Activated T-cell treated with anti-CD3 and anti-CD28 coated beads, Interleukin-2, amount 50 U/mL, for 24 hours (primary cell): ENCODE data around the gene LRTM2.
A peak's percentile ranks its signal among the peaks of the same experiment; 100 is the strongest.

ENCODE experiments used
- DNase-seq: peaks from one replicate; pipeline ENCODE4 v3.0.0-alpha.2; 2020
- H3K27ac Mint-ChIP-seq: 2 replicates; pipeline ENCODE4 v1.8.0; 2020; ENCODE audit warnings: mild to moderate bottlenecking, mixed read lengths
- H3K27me3 Mint-ChIP-seq: 2 replicates; pipeline ENCODE4 v1.8.0; 2020; ENCODE audit warnings: mixed read lengths
- H3K36me3 Mint-ChIP-seq: 2 replicates; pipeline ENCODE4 v1.8.0; 2020; ENCODE audit warnings: low read depth, mixed read lengths
- H3K4me1 Mint-ChIP-seq: 2 replicates; pipeline ENCODE4 v1.8.0; 2020; ENCODE audit warnings: low read depth, mixed read lengths
- H3K4me3 Mint-ChIP-seq: 2 replicates; pipeline ENCODE4 v1.8.0; 2020; ENCODE audit warnings: mild to moderate bottlenecking, moderate library complexity, mixed read lengths
- H3K9me3 Mint-ChIP-seq: 2 replicates; pipeline ENCODE4 v1.8.0; 2020; ENCODE audit warnings: mixed read lengths

Gene LRTM2

DNA sequence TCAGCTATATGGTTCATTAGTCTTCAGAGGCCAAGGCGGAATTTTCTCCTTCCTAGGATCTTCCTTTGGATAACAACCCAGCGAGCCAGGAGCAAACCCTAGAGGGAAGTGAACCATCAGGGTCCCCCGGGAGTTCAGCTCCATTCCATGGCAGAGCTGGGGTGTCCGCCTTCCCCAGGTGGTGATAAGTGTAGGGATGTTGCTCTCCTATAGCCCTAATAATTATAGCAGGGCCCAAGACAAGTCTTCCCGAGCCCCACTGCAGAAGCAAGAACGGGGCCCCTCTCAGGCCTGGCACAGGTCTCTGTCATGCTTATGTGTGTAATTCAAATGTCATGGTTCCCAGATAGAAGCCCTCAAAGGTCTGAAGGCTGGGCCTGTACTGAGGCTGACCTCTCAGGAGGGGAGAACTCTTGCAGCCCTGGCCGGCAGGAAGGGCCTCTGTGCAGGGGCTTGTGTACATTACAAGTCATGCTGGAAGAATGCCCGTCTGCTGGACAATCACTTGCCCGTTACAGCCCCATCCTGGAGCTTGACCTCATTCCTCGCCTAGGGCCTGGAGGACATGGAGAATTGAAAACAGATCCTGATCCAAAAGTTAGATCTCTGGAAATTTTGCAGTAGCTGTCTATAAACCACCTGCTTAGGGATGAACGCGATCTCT, 17.3 kb downstream of the LRTM2 start:
- peaks cover 14% of the 10 kb centered on the region for H3K27me3 Mint-ChIP-seq
- no peak overlapping the region for H3K4me3 Mint-ChIP-seq
- no peaks in the 10 kb centered on the region for H3K9me3 Mint-ChIP-seq
- DNase-seq: no peak
- no peaks in the 10 kb centered on the region for H3K4me1 Mint-ChIP-seq
- no peak overlapping the region for H3K27ac Mint-ChIP-seq
- no peaks in the 10 kb centered on the region for H3K36me3 Mint-ChIP-seq

DNA sequence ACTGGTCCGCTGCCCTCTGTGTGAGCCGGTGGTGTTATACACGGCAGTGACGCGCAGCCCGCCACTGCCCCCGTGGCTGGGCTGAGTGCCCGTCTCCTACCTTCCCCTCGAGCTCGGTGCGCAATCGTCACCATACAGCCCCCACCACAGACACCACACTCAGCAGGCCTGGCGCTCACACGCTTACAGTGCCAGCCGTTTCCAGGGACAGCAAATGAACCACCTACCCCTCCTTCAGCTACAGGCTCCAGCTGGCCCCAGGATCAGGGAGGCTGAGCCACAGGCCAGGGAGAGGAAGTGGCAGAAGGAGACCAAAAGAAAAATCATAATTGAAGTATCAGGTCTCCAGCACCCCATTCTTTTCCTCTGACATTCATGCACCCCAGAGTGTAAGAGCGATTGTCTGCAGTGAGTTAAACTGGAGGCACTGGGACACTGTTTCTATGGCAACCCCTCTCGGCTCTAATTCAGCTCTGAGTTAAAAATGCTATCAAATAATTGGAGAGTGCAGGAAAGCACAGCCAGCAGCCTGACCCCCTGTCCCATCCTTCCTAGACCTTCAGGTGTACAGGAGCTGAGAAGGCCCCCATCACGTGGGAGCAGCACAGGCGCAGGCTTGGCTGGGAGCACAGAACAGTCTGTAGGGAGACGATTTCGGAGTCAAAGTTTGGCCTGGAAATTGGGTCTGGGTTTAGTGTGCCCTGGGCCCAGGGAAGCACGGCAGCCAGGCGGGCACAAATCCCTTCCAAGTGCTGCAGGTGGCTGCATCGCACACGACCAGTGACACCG, 18.0 kb downstream of the LRTM2 start:
- Mint-ChIP-seq H3K4me3 (no peak overlapping the region), H3K27me3 (peaks cover 7% of the 10 kb centered on the region), H3K27ac (no peak overlapping the region), H3K36me3 (no peaks in the 10 kb centered on the region), H3K4me1 (no peaks in the 10 kb centered on the region), H3K9me3 (no peaks in the 10 kb centered on the region)
- DNase-seq: no peak

DNA sequence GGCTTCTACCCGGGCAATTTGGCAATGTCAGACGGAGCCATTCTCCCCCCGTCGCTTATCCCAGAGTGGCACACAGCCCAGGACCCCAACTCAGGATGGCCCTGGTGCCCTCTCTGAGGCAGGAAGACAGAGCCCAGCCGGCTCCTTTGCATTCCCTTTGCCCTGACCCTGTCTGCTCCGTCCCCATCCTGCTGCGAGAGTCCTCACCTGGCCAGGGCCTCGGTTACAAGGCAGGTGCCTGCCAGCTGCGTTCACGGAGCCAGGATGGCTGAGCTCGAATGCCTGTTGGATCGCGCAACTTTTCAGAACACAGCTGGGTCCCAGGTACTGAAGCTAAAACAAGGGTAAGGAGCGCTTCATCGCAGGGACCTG, 18.6 kb downstream of the LRTM2 start:
- Mint-ChIP-seq H3K4me1 (no peaks in the 10 kb centered on the region), H3K27ac (no peak overlapping the region), H3K4me3 (no peak overlapping the region), H3K36me3 (no peaks in the 10 kb centered on the region), H3K9me3 (no peaks in the 10 kb centered on the region), H3K27me3 (peaks cover 4% of the 10 kb centered on the region)
- DNase-seq: no peak

GRCh38 chr12:1839464-1839863, 19.1 kb downstream of the LRTM2 start:
- no peak overlapping the region for H3K4me3 Mint-ChIP-seq
- H3K4me1 Mint-ChIP-seq: no peaks in the 10 kb centered on the region
- H3K27me3 Mint-ChIP-seq: peaks cover 4% of the 10 kb centered on the region
- no peak overlapping the region for H3K27ac Mint-ChIP-seq
- DNase-seq: no peak
- no peaks in the 10 kb centered on the region for H3K9me3 Mint-ChIP-seq
- no peaks in the 10 kb centered on the region for H3K36me3 Mint-ChIP-seq

DNA sequence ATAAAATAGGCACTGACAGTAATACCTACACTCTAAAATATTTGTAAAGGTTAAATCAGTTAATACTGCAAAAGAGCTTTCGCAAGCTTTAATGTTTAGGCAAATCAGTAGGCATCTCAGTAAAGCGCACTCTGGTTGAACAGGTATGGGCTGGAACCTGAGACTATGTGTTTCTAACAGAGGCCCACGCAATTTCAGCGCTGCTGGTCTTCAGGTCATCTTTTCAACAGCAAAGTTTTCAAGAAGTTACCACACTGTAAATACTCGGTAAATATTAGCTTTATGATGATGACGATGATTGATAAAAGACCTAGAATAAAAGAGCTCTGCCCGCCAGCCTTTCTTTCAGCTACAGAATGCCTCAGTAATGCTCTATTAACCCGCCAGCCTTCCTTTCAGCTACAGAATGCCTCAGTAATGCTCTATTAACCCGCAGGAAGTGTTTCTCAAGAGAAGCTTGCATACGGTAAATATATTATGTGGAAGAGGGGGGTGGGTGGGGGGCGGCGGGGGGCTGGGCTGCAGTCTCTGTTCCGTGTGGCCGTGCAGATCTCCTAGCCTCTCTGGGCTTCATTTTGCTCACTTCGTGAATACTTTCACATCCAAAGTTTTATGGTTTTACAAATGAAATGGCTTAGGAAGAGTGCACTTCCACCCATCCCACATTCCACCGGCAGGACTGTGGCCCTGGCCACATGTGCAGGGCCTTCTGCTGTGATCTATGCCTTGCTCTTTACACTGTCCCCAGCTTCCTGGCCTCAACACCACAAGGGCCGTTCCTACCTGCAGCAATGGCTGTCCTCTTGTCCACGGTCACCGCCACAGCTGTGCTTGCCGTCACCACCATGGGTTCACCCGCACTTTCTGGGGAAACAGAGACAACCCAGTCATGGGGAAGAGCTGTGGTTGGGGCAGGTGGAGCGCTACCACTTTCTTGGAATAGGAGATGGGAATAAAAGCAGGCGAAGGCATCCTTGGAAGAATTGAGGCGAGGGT, 19.9 kb downstream of the LRTM2 start:
- H3K4me3 Mint-ChIP-seq: no peak overlapping the region
- H3K27ac Mint-ChIP-seq: no peak overlapping the region
- no peaks in the 10 kb centered on the region for H3K9me3 Mint-ChIP-seq
- no peaks in the 10 kb centered on the region for H3K36me3 Mint-ChIP-seq
- no peaks in the 10 kb centered on the region for H3K4me1 Mint-ChIP-seq
- H3K27me3 Mint-ChIP-seq: peaks cover 4% of the 10 kb centered on the region
- DNase-seq: no peak

- no peak for DNase-seq
- Mint-ChIP-seq H3K27me3 (peaks cover 4% of the 10 kb centered on the region), H3K4me1 (no peaks in the 10 kb centered on the region), H3K4me3 (no peak overlapping the region), H3K36me3 (no peaks in the 10 kb centered on the region), H3K9me3 (no peaks in the 10 kb centered on the region), H3K27ac (no peak overlapping the region)
Measured at GRCh38 chr12:1840981-1841425, 20.6 kb downstream of the LRTM2 start.

- Mint-ChIP-seq H3K4me3 (no peak overlapping the region), H3K27ac (no peak overlapping the region), H3K27me3 (peaks cover 4% of the 10 kb centered on the region), H3K4me1 (no peaks in the 10 kb centered on the region), H3K36me3 (no peaks in the 10 kb centered on the region), H3K9me3 (no peaks in the 10 kb centered on the region)
- DNase-seq: no peak
Measured at GRCh38 chr12:1841586-1842182, 21.3 kb downstream of the LRTM2 start.

DNA sequence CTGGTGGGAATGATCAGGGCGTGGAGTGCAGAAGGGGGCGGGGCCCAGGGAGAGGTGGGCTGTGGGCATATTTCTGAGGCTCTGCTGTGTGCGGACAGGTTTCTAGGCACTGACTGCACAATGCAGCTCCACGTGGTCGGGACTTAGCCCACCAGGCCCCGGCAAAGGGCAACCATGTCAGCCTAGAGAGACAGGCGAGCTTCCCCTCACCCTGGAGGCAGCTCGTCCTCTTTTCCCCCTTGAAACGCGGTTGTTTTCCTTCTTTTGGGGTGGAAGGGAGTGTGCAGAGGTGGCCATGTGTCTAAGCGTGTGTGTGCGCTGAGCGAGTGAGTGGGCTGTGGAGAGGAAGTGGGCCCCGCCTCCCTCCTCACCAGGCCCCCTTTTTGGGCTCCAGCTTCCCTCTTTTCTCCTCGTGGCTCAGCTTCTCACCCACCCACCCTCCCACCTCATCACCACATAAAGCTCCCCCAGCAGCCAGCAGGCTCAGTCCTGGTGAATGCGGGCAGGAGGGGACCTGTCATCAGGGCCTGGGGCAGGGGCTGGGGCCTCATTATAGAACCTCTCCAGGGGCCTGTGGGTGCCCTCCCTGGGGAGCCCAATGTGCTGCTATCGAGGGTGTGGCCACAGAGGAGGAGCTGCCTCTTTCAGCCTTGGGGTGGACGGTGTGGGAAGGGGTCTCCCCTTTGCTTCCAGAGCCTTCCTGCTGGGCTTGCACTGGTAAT, 22.0 kb downstream of the LRTM2 start:
- H3K4me1 Mint-ChIP-seq: no peaks in the 10 kb centered on the region
- no peak overlapping the region for H3K4me3 Mint-ChIP-seq
- H3K36me3 Mint-ChIP-seq: no peaks in the 10 kb centered on the region
- no peak for DNase-seq
- H3K27me3 Mint-ChIP-seq: peaks cover 4% of the 10 kb centered on the region
- H3K27ac Mint-ChIP-seq: no peak overlapping the region
- no peaks in the 10 kb centered on the region for H3K9me3 Mint-ChIP-seq

DNA sequence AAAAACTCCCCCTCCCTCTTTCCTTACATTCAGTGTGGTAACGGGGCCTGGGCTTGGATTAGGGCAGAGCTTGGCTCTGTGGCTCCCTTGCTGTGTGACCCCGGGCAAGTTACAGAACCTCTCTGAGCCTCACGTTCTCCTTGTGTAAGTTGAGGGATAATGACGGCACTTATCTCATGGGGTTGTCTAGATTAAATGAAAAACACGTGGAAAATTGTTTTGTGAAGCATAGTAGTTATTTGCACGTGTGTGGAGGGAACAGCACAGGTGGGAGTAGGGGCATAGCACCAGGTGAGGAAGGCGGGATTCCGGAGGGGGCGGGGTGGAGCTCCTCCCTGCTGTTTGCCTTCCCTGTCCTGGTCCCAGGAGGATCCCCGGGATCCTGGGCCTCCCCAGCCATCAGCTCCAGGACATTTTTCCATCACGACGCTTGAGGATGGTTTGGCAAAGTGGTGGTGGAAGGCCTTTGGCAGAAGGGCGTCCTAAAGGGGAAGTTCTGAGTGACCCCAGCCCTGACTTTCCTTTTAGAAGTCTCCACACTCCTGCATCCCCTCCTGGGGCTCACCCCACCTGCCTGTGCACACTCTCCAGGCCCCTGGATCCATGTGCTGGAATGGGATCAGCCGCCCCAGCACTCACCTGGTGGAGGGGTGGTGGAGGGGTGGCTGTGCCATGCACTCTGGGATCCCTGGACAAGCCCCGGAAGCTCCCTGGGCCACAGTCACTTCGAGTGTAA, 22.7 kb downstream of the LRTM2 start:
- Mint-ChIP-seq H3K27ac (no peak overlapping the region), H3K4me1 (no peaks in the 10 kb centered on the region)

GRCh38 chr12:1843641-1844005, 23.3 kb downstream of the LRTM2 start:
- DNase-seq: peak; percentile 7
- H3K9me3 Mint-ChIP-seq: no peaks in the 10 kb centered on the region
- peaks cover 4% of the 10 kb centered on the region for H3K27me3 Mint-ChIP-seq
- no peak overlapping the region for H3K4me3 Mint-ChIP-seq
- no peak overlapping the region for H3K27ac Mint-ChIP-seq
- H3K36me3 Mint-ChIP-seq: no peaks in the 10 kb centered on the region
- H3K4me1 Mint-ChIP-seq: no peaks in the 10 kb centered on the region

More for the DNA sequence above, 22.7 kb downstream of the LRTM2 start:
- Mint-ChIP-seq H3K4me3 (no peak overlapping the region), H3K36me3 (no peaks in the 10 kb centered on the region), H3K9me3 (no peaks in the 10 kb centered on the region), H3K27me3 (peaks cover 4% of the 10 kb centered on the region)
- no peak for DNase-seq

- Mint-ChIP-seq H3K4me3 (no peak overlapping the region), H3K27ac (no peak overlapping the region), H3K9me3 (no peaks in the 10 kb centered on the region), H3K36me3 (no peaks in the 10 kb centered on the region), H3K4me1 (no peaks in the 10 kb centered on the region), H3K27me3 (peaks cover 4% of the 10 kb centered on the region)
- DNase-seq: no peak
Measured at GRCh38 chr12:1844223-1844622, 23.9 kb downstream of the LRTM2 start.

GRCh38 chr12:1844661-1845409, 24.5 kb downstream of the LRTM2 start:
- H3K36me3 Mint-ChIP-seq: no peaks in the 10 kb centered on the region

DNA sequence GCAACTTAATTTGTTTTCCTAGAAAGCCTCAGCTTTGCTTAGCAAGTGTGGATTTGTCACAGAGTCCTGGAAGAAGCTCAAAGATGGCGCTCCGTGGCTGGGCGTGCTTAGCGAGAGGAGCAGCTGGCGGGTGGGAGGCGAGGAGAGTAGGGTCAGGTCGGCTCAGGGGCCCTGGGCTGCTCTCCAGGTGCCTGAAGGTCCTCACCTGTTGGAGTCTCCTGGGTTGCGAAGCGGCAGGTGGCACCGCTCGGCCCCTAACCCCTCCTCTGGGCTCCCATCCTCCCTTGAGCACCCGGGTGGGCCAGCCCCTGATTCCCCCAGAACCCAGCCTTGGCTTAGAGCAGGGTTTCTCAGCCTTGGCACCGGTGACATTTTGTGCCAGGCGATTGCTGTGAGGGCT, 25.1 kb downstream of the LRTM2 start:
- no peaks in the 10 kb centered on the region for H3K4me1 Mint-ChIP-seq
- peak; percentile 6 for DNase-seq
- no peaks in the 10 kb centered on the region for H3K36me3 Mint-ChIP-seq
- no peaks in the 10 kb centered on the region for H3K9me3 Mint-ChIP-seq
- H3K27me3 Mint-ChIP-seq: peaks cover 4% of the 10 kb centered on the region
- no peak overlapping the region for H3K27ac Mint-ChIP-seq
- H3K4me3 Mint-ChIP-seq: no peak overlapping the region

More at GRCh38 chr12:1844661-1845409, 24.5 kb downstream of the LRTM2 start:
- Mint-ChIP-seq H3K27me3 (peaks cover 4% of the 10 kb centered on the region), H3K27ac (no peak overlapping the region), H3K9me3 (no peaks in the 10 kb centered on the region), H3K4me1 (no peaks in the 10 kb centered on the region), H3K4me3 (no peak overlapping the region)
- no peak for DNase-seq
